Measurements from ENCODE around the gene CCDC74A.
"Not testable (repeated sequence)": the region's sequence is repeated elsewhere in the genome, so short reads cannot be mapped to it uniquely, and the experiment has no call there.

DNA sequence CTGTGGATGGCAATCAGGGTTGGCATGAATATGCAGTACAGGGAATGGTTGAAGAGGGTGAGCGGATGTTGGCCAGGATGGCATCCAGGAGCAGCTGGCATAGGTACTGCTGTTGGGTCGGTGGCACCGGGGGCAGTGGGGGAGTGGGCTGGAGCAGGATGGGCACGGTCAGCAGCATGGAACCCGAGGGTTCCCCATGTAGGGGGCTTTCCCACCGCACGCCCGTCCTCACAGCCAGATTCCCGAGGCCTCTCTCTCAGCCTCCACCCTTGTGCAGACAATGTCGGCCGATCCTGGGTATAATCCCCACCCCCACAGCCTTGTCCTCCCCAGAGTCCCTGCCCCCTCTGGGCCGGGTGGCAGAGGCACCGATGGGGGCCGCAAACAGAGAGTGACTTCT, 9.2 kb downstream of the CCDC74A start:
- TF ChIP-seq, protein P1, sequence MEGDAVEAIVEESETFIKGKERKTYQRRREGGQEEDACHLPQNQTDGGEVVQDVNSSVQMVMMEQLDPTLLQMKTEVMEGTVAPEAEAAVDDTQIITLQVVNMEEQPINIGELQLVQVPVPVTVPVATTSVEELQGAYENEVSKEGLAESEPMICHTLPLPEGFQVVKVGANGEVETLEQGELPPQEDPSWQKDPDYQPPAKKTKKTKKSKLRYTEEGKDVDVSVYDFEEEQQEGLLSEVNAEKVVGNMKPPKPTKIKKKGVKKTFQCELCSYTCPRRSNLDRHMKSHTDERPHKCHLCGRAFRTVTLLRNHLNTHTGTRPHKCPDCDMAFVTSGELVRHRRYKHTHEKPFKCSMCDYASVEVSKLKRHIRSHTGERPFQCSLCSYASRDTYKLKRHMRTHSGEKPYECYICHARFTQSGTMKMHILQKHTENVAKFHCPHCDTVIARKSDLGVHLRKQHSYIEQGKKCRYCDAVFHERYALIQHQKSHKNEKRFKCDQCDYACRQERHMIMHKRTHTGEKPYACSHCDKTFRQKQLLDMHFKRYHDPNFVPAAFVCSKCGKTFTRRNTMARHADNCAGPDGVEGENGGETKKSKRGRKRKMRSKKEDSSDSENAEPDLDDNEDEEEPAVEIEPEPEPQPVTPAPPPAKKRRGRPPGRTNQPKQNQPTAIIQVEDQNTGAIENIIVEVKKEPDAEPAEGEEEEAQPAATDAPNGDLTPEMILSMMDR (IDR thresholded peaks at IDR 0.05; ENCODE audit: low read depth, low read length, poor library complexity, severe bottlenecking), result not testable (repeated sequence)
- TF ChIP-seq EZH2phosphoT487 (IDR thresholded peaks at IDR 0.05; ENCODE audit: borderline replicate concordance, low read length), result not testable (repeated sequence)

Data from DOHH2 (cell line).